NT2/D1 (cell line): ENCODE results near the gene SLX4IP.

Experiments used
- YY1 ChIP-seq: IDR thresholded peaks from 2 replicates; pipeline ENCODE4 v1.6.1; 2011; ENCODE audit not compliant: insufficient read length, insufficient read depth
- ZNF274 ChIP-seq: IDR thresholded peaks from 2 replicates; pipeline ENCODE4 v1.6.1; 2011; ENCODE audit warnings: mild to moderate bottlenecking, low read depth, low read length

GRCh38 chr20:10652660-10653261 lies 217.7 kb downstream of the SLX4IP start:
- TF ChIP-seq ZNF274 = no peak
- no peak for TF ChIP-seq YY1
